HG02943 (cell line): Measurements from ENCODE around the gene PNPLA3.
A peak's percentile ranks its signal among the peaks of the same experiment; 100 is the strongest.

Experiments used
- ATAC-seq: cut with Tn5 transposase; IDR thresholded peaks from one replicate; pipeline ENCODE4 v1.9.1; 2021; ENCODE audit warnings: mild to moderate bottlenecking, low read depth, moderate library complexity; ENCODE audit not compliant: unreplicated experiment

PNPLA3 gene

GRCh38 chr22:43921370-43921769 lies 2.2 kb upstream of the PNPLA3 start:
- ATAC-seq, result no peak

- no peak for ATAC-seq
Observed at GRCh38 chr22:43922123-43922522, 1.5 kb upstream of the PNPLA3 start.

- ATAC-seq, result no peak
Observed at GRCh38 chr22:43923191-43923590, 414 bp upstream of the PNPLA3 start.

- no peak for ATAC-seq
Observed at GRCh38 chr22:43924877-43925276, 1.3 kb downstream of the PNPLA3 start.

GRCh38 chr22:43925433-43926348 lies 2.1 kb downstream of the PNPLA3 start:
- no peak for ATAC-seq

GRCh38 chr22:43926349-43926710 lies 2.7 kb downstream of the PNPLA3 start:
- ATAC-seq, result no peak

GRCh38 chr22:43928468-43928867 lies 4.9 kb downstream of the PNPLA3 start:
- ATAC-seq, result no peak

- ATAC-seq, result no peak
Observed at GRCh38 chr22:43928908-43929307, 5.3 kb downstream of the PNPLA3 start.

- ATAC-seq, result no peak
Observed at GRCh38 chr22:43931771-43932170, 8.2 kb downstream of the PNPLA3 start.

GRCh38 chr22:43941449-43941848 lies 17.8 kb downstream of the PNPLA3 start:
- no peak for ATAC-seq

GRCh38 chr22:43944670-43945430 lies 21.2 kb downstream of the PNPLA3 start:
- no peak for ATAC-seq

- no peak for ATAC-seq
Observed at GRCh38 chr22:43945632-43946383, 22.2 kb downstream of the PNPLA3 start.

- ATAC-seq, result no peak
Observed at GRCh38 chr22:43946384-43946667, 22.7 kb downstream of the PNPLA3 start.

GRCh38 chr22:43948836-43949406 lies 25.3 kb downstream of the PNPLA3 start:
- ATAC-seq, result no peak

- no peak for ATAC-seq
Observed at GRCh38 chr22:43951391-43951790, 27.8 kb downstream of the PNPLA3 start.

GRCh38 chr22:43951966-43952365 lies 28.4 kb downstream of the PNPLA3 start:
- no peak for ATAC-seq

GRCh38 chr22:43953988-43954785 lies 30.6 kb downstream of the PNPLA3 start:
- no peak for ATAC-seq

- ATAC-seq, result peak; percentile 91
Observed at GRCh38 chr22:43955040-43955882, 31.7 kb downstream of the PNPLA3 start, which contains the start of gene SAMM50. Gene SAMM50 (plus strand): TSS chr22:43955442. CDS start chr22:43955578, 136 bp downstream.
